ENCODE results near the gene GRIN1.
A peak's percentile ranks its signal among the peaks of the same experiment; 100 is the strongest.

The GRIN1 gene

GRCh38 chr9:137148661-137149060 lies 9.7 kb downstream of the GRIN1 start:
- no peak for DNase-seq

GRCh38 chr9:137149363-137149762 lies 10.4 kb downstream of the GRIN1 start:
- DNase-seq, result no peak

- DNase-seq, result no peak
Observed at GRCh38 chr9:137149942-137150616, 11.1 kb downstream of the GRIN1 start.

GRCh38 chr9:137150617-137151457 lies 11.9 kb downstream of the GRIN1 start:
- peak; percentile 87 for DNase-seq

GRCh38 chr9:137152844-137153405 lies 14.0 kb downstream of the GRIN1 start:
- no peak for DNase-seq

- DNase-seq, result peak; percentile 69
Observed at GRCh38 chr9:137156567-137157375, 17.8 kb downstream of the GRIN1 start.

GRCh38 chr9:137157618-137158415 lies 18.9 kb downstream of the GRIN1 start:
- DNase-seq, result no peak

GRCh38 chr9:137158625-137159024 lies 19.7 kb downstream of the GRIN1 start:
- DNase-seq, result no peak

- no peak for DNase-seq
Observed at GRCh38 chr9:137159105-137160053, 20.4 kb downstream of the GRIN1 start.

- DNase-seq, result no peak
Observed at GRCh38 chr9:137160054-137160425, 21.1 kb downstream of the GRIN1 start.

- DNase-seq, result no peak
Observed at GRCh38 chr9:137160716-137161557, 22.0 kb downstream of the GRIN1 start.

- no peak for DNase-seq
Observed at GRCh38 chr9:137161558-137162486, 22.9 kb downstream of the GRIN1 start.

GRCh38 chr9:137162505-137163364 lies 23.8 kb downstream of the GRIN1 start:
- no peak for DNase-seq

- no peak for DNase-seq
Observed at GRCh38 chr9:137163365-137163715, 24.4 kb downstream of the GRIN1 start.

- DNase-seq, result no peak
Observed at GRCh38 chr9:137163805-137164204, 24.9 kb downstream of the GRIN1 start.

- no peak for DNase-seq
Observed at GRCh38 chr9:137164370-137165249, 25.7 kb downstream of the GRIN1 start.

GRCh38 chr9:137165250-137165836 lies 26.4 kb downstream of the GRIN1 start:
- DNase-seq, result no peak

All from inflammatory macrophage treated with lipopolysaccharide for 4 hours (primary cell).